NOMO-1 (cell line): ENCODE data around the gene RMDN2.

Source experiments
- DNase-seq, 2 experiments: peaks; one replicate each; lab custom pipeline; 2025; ENCODE audit not compliant: unreplicated experiment in 2 of 2; lab: John Stamatoyannopoulos, UW

RMDN2 gene, protein sequence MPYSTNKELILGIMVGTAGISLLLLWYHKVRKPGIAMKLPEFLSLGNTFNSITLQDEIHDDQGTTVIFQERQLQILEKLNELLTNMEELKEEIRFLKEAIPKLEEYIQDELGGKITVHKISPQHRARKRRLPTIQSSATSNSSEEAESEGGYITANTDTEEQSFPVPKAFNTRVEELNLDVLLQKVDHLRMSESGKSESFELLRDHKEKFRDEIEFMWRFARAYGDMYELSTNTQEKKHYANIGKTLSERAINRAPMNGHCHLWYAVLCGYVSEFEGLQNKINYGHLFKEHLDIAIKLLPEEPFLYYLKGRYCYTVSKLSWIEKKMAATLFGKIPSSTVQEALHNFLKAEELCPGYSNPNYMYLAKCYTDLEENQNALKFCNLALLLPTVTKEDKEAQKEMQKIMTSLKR

DNA sequence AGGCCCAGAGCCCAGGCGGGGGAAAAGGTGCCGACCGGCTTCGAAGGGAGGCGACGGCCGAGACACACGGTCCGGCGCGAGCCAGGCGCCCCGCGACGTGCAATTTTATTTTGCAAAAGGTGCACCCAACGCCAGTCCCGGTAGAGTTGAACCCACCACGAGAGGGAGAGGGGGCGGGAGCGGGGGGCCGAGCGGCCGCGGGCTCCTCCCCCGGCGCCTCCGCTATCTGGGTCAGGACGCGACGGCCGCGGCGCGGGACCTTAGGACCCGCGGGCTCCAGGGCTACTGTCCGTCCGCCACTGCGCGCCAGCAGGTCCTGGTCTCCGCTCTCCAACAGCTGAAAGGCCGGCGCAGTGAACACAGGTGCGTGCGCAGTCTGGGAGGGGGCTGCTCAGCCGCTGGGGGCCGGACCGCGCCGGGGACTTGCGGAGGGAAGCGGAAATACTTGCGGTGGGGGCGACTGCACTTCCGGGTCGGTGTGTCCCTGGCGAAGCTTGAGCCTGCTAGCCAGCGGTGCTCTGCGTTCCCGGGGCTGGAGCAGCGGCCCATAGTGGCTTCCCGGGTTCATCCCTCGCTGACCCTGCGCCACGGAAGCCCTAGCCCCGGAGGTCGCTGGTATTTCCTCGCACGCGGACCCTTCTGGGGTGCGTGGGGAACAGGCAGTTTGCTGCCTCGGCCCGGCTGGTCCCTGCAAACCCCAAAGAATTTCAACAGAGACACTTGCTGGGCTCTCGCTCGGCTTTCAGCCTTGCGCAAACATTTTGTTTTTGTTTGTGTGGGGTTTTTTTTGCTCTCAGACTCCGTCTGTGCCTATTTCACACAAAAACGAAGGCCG lies at the start of gene RMDN2:
TSS of gene RMDN2 (plus strand) at position 225 of the 835 bp plus-strand sequence. CDS start 3,991 bp downstream, outside the sequence.
- DNase-seq, result peak; percentile 80 to 89

DNA sequence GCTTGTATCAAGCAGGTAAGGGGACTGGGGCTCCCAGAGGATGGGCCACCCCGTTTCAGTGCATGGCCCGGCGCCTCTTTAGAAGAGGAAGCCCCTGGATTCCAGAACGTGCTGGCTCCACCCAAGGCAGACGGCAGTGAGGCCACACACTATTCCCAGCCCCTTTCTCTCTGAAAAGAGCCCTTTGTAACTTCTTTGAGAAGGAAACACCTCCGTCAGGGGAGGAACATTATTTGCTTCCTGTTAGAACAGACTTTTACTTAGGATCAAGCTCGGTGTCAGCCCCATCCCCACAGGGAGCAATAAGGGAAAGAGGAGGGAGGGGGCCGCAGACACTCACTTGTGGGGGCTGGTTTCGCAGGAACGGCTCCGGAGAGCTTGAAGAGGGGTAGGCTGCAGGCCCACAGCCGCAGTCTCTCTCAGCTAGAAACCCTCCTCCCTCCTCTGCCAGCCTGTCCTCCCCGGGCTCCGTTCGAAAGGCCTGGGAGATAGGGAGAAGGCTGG lies 49.6 kb upstream of the RMDN2 start:
- DNase-seq, result no peak

DNA sequence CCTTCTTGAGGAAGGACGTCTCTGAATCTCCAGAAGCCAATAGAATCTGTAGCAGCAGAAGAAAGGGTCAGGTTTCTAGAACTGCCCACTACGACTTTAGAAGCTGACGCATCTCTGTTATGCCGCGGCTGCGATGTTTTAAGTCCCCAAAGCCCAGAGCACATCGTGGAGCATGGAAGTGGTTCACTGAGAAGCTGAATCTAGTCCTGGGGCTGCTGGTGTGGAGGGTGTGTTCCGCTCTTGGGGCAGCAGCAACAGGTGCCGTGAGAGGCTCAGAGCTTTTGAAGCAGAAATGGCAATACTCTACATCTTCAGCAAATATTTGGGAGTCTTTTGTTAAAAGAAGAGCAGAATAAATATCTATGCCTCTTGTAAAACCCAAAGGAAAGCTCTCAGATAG lies 48.9 kb upstream of the RMDN2 start:
- DNase-seq, result no peak

DNA sequence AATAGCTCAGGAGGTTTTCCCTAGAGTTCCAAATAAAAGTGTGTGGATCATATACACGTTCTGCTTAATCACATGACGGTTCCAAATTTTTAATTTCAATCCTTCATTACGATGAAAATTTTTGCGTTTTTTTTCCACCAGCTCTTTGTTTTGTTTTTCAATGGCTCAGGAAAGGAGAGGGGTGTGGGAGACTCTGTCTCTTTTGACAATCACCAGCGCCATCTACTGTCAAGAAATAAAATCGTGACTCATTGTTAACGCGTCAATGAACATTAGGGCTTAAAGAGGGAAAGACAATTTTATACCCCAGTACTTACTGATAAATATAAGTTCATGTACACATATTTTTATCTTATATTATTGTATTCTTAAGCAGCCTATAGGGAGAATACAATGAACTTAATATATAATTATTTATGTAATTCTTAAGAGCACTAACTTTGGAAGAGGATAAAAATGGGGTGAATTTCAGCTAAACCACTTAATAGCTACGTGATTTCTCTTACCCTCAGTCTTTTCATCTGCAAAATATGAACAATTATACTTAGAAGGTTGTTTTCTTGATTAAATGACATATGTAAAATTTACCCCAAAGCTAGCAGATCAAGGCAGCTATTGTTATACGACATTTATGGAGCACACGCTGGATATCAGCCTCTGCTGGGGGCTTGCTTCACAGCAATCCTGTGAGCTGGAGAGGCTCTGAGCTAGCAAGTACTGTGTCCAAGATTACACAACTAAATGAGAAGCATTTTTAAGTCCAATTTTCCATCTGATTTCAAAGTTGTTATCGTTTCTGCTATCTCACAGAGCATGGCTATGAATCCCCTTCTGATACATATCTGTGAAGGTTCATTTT lies 47.4 kb upstream of the RMDN2 start:
- peak; percentile 46 to 76 for DNase-seq

DNA sequence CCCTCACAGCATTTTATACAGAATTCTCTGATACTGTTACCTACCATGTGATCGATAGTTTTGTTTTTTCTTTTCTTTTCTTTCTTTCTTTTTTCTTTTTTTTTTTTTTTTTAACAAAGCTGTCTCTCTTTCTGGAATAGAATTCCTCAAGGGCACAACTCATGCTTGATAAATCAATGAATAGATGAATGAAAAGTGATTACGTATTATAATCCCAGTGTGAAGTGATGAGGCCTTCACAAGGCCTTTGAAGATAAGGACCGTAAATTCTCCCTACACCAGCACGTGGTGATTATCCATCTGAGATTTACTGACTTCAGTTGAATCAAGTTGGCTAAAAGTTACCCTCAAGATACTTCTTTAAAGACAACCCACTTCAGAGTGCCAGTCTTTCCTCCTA lies 46.6 kb upstream of the RMDN2 start:
- no peak for DNase-seq

DNA sequence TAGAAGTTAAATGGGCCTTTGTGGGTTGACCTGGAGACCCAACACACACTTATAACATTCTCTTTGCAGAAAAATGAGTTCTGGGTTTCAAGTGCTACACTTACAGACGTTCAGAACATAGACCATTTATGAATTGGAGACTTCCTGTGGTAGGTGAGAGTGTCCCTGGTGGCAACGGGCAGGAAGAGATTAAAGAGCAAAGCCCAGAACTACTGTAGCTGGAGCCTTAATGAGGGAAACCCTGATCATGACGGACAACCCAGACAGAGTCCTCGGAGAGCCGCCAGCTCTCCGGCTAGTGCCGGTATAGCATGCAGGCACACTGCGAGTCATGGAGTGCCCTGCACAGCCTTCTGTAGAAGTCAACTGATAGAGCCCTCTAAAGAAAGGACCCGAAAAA lies 44.5 kb upstream of the RMDN2 start:
- DNase-seq, result no peak

DNA sequence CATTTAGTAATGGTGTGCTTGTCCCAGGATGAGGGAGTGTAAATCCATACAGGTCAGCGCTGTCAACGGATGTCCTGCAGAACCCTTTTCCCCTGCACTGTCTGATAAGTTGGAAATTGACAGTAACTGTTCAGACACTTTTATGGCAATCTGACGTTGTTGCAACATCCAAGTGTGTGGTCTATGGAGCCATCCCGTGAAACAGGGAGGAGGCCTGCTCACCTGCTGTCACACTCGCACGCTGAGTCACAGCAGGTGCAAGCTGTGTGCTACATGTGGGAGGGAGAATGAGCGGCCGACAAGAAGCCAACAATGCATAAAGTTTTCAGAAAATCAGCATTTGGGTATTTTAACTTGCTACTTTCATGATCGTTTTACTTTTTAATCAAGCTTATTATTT lies 43.7 kb upstream of the RMDN2 start:
- DNase-seq, result no peak

DNA sequence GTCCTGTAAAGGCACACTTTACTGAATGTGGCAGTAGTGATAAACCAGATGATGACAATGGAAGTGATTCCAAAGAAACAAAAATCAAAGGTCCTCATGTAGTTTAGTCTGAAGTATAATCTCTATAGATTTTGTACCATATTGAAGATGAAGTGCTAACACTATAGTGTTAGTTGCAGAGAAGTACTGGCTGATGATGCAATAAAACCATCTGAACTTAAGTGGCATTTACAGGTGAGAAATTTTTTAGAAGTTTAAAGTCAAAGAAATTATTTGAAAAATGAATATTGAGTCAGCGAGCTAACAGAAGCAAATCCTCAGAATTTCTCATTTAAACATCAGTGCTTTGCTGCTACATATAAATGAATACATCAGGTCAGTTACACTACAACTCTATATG lies 43.1 kb upstream of the RMDN2 start:
- DNase-seq, result no peak

DNA sequence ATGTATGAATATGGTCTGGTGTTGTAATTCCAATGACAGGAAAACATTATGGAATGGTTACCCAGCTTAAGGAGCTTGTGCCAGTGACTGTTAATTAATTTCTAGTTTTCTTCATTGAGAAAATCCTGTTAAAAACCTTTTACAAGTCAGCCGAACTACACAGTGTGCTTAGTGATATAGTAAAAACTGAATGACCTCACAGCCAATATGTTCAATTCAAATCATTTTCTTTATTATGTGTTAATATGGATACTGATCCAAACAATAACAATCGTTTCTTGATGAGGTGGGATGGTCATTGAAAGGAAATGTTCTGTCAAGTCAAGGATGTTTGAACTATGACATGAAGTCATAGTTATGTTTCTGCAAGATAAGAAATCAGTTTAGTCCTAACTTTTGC lies 41.6 kb upstream of the RMDN2 start:
- no peak for DNase-seq

DNA sequence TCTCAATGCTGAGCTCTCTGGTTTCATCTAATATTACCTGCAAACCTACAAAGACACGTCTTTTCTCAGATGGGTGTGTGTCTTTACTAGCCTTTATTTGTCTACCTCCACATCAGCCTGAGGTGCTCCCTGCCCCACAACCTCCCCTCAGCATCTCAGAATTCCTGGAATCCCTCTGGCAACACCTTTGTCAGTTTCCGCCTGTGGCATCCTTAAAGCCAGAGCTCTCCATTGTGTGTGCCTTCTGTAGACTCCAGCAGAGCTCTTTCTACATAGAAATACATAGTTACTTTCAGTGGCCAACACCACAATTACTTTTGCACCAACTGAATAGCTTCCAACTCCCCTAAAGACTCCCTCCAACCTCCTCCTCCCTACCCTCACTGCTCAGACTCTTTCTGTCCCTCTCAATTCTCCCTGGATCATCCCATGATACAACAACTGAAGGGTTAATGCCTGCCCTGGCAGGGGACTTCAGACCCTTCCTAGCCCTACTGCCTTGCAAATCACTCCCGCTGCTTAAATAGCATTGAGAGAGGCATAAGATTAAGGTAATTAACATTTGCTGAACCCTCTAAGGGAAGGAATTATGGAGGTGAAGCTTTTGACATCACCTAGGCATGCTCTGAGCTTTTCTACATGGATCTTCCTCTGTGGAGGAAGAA lies 39.6 kb upstream of the RMDN2 start:
- DNase-seq, result no peak

DNA sequence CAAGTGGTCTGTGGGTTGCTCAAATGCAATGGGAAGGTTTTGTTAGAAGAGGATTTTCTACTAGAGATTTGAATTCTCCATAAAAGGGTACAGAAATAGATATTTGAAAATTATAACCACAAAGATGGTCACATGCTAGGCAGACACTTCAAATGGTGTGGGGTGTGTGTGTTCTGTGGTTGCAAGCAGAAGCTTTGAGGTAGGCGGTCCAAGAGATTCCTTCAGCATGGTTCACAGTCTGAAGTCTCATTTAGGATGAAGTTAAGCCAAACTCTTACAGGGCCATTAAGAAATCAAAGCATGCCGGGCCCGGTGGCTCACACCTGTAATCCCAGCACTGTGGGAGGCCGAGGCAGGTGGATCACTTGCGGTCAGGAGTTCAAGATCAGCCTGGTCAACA lies 38.3 kb upstream of the RMDN2 start:
- DNase-seq, result no peak

DNA sequence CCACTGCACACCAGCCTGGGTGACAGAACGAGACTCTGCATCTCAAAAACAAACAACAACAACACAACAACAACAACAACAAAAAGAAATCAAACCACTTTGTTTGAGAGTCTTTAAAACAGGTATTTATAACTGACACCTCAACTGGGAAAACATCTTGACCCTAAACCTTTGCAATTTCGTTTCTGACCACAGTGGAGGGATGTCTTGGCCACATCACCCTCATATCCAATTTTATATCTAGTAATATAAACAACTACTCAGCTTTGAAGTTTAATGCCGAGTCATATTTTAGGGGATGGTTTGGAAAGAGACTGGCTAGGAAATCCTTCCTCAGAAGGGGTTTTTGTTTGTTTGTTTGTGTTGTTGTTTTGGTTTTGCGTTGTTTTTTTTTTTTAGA lies 37.8 kb upstream of the RMDN2 start:
- DNase-seq, result no peak

DNA sequence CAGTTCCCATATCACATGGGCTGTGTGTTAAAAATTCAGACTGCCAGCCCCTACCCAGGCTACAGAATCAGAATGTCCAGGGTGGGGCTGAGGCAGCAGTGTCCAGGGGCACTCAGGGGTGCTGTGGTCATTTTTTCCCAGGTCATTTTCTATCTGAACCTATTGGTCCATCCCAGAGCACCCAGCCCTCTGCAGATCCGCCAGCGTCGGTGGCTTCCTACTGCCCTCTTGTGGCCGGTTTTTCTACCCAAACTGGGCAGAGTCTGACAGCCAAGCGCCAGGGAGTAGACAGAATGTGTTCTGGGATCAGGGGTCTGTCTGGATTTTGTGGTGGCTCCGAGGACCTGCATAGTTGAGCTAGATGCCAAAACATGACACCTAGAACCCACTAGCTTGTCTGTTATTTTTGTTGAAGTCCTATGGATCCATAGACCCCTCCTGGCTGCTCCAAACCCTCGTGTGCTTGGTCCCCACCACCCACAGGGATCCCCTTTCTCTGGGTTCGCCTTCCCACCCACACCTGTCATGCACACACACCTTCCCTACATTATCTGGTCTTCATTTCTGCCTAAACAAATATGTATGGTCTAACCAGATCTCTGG lies 34.1 kb upstream of the RMDN2 start:
- DNase-seq, result peak; percentile 60 to 70

DNA sequence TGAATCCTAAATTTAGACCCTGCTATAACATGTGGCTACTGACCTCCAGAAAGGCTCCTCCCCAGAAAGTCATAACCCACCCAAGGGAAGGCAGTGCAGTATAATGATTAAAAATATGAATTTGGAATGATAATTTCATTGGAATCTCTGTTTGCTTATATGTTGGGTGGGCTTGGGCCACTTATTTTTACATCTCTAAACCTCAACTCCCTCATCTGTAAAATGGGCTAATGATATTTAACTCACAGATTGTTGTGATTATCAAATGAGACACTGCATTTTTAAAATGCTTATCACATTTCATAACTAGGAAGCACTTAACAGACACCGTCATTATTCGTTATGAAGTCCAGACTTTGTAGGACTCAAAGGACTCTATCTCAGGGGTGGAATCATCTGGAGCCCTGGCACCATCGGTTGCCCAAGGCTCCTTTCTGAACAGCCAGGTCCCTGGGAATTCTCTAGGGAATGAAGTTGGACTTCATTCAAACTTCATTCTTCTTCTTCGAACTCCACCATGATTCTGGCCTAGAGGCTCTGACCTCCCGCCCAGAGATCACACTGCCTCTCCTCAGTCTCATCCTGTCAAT lies 33.1 kb upstream of the RMDN2 start:
- peak in 1 of 2 experiments; percentile 52 for DNase-seq

DNA sequence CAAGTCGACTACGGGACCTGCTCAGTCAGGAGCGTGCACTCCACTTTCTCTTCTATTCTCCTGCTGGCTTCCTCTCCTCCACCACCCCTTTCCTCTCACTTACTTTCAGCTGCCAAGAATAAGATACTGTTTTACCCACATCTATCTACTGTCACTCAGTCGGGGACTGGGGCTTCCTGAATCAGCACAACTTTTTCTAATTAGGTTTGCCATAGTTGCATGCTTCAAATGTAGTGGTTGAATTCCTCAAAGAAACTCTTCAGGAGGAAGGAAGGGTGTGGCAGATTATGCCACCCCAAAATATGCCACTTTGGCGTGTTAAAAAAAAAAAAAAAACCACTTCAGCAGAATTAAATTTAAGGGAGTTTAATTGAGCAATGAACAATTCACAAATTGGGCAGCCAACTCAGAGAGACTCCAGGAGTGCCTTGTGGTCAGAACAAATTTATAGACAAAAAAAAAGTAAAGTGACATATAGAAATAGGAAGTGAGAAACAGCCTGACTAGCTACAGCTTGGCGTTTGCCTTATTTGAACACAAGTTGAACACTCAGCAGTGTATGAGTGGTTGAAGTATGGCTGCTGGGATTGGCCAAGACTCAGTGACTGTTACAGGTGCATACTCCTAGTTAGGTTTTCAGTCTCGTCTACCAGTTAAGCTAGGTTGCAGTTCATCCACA lies 32.5 kb upstream of the RMDN2 start:
- DNase-seq, result peak; percentile 85 to 97

DNA sequence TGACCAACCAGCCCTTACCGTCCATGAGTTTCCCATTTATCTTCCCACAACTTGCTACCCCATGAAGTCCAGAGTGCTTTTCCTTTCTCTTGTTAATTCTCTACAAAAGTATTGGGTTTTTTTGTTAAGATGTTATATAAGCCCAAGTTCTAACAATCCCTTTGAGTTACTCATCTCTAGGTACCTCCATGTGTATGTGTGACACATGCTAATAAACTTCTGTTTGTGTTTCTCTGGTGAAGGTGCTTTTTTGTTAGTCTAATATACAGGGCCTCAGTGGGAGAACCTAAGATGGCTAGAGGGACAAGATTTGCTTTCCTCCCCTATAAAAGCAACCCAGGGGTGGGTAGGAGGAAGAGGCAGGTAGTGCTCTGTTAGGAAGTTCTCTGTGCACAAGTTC lies 31.8 kb upstream of the RMDN2 start:
- DNase-seq, result no peak

DNA sequence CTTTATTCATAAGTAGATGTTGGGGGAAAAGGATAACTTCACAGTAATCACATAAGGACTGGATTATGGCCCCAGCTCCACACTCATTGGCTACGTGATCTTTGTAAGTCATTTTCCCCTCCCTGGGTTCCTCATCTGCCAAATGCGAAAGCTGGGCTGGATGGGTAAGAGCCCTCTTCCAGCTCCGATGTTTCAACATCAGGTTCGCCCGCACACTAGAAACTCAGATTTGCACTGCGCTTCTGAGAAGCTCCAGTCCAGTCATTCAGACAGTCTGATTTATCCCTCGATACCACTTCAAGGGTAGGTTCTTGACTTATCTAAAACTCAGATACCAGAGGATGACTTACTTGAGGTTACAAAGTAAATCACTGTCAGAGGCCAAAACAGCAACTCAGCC lies 31.0 kb upstream of the RMDN2 start:
- no peak for DNase-seq

DNA sequence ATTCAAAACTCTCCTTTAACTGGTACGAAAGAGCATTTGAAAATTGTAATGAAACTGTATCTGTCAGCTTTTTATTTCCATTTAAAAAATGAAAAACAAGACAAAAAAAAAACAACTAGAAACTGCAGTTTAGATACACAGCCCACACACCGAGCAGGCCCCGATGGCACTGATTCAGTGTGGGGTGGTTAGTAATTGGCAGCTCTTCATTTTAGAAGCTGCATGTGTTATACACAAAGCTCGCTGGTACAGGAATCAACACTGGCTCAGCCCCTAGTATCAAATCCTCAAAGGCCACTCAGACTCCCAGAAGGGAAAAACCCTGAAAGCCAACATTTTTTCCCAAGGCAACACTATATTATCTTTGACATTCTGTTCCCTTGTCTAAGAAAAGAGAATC lies 30.5 kb upstream of the RMDN2 start:
- DNase-seq, result no peak

DNA sequence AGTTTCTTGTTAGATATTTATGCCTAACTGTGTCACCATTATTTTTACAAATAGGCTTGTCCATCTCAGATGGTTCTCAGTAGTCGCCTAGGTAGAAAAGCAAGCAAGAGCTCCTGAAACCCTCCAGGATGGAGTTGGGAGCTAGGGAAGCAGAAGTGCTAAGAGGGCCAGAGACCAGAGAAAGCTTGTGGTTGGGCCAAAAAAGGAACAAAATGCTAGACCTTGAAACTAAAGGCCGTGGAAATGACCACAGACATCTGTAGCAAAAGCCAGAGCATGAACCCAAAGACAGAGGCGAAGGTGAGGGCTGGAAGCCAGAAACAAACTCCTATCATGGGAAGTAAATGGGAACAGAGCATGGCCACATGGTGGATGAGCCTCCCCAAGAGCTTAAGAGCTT lies 29.9 kb upstream of the RMDN2 start:
- peak; percentile 67 for DNase-seq
